ENCODE measurements around the gene C1orf198.

The C1orf198 gene

DNA sequence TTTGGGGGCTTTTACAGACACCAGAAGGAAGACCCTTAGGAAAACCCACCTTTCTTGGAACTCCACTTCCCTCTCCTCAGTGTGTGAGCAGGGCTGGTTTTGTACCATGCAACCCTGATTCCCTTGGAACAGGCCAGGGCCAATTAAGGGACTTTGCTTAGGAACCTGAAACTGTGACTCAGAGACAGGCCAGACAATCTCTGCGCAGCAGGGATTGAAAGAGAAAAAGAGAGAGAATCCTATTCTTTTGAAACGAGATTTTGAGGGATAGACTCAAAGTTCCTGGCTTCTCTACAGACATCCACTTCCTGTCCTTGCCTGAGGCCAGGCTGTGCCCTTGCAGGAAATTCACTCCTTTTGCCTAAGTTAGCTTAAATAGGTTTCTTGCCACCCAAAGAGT, 23.1 kb upstream of the C1orf198 start:
- DNase-seq, result no peak

GRCh38 chr1:230884646-230885045, 16.3 kb upstream of the C1orf198 start:
- DNase-seq, result no peak

- no peak for DNase-seq
Observed at GRCh38 chr1:230883967-230884366, 15.6 kb upstream of the C1orf198 start.

DNA sequence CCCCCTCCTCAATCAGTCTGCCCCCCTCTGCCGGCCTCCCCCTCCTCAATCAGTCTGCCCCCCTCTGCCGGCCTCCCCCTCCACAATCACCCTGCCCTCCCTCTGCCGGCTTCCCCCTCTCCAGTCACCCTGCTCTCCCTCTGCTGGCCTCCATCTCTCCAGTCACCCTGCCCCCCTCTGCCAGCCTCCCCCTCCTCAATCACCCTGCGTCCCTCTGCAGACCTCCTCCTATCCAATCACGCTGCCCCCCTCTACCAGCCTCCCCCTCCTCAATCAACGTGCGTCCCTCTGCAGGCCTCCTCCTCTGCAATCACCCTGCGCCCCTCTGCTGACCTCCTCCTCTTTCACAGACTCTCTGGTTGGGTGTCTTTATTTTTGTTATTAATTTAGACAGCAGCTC, 11.5 kb upstream of the C1orf198 start:
- DNase-seq, result no peak

- no peak for DNase-seq
Observed at GRCh38 chr1:230878591-230878990, 10.3 kb upstream of the C1orf198 start.

- no peak for DNase-seq
Observed at GRCh38 chr1:230877924-230878590, 9.7 kb upstream of the C1orf198 start.

- no peak for DNase-seq
Observed at GRCh38 chr1:230877146-230877923, 9.0 kb upstream of the C1orf198 start.

DNA sequence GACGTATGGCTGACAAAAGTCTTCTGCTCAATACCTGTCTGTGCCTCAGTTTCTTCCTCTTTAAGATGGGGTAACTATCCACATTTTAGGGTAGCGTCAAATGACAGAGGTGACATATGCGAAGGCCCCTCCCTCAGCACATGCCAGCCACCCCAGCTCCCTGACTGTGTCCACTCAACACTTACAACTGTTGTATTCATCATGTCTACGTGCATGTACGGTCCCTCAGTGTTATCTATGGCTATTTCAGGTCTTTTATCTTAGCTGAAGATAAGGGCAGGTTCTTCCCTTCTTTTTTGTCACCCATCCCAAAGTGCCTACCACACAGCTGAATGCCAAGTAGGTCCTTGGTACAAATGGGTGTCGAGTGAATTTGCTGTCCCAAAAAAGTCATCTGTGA, 8.3 kb upstream of the C1orf198 start:
- DNase-seq, result no peak

DNA sequence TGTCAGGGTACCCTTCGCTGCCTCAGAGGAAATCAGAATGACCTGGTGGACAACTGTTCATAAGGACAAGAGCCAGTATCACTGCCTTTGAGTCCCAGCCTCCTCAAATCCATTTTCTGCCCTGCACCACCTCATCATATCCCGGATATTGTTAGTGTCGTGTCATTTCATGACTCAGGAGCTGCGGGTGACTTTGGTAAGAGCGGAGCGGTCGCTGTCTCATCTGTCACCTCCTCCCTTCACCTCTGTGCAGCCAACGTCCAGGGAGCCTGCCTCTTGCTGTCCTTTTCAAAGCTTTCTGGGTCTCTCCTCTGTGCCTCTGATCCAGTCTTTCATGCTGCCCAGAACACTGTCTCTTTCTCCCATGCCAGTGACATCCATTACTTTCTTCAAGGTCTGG, 7.0 kb upstream of the C1orf198 start:
- no peak for DNase-seq

DNA sequence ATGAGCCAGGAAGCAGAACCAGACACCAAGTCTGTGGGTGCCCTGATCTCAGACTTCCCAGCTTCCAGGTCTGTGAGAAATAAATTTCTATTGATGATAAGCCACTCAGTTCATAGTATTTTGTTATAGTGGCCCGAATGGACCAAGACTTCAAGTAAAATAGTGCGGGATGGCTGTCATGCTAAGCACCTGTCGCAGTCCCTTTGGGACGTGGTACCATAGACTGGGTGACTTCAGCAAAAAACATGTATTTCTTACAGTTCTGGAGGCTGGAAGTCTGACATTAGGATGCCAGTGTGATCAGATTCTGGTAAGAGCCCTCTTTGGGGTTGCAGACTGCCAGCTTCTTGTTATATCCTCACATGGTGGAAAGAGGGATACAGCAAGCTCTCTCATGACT, 2.6 kb upstream of the C1orf198 start:
- no peak for DNase-seq

DNA sequence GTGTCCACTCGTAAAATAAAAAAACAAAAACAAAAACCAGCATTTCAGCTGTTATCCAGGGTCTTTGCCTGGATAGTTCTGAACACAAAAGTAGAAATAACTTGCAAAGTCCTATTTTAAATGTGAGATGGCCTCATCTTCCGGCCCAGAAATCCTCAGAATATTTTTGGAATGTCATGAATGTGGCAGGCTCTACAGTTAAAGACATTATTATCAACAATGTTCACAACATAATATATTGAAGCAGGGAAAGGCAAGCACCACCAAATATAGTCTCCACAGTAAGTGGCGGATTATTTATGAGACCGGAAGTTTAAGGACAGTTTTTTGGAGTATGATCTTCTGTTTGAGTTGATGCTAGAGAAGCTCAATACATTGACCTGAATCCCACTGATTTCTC, 1.2 kb upstream of the C1orf198 start:
- DNase-seq, result no peak

DNA sequence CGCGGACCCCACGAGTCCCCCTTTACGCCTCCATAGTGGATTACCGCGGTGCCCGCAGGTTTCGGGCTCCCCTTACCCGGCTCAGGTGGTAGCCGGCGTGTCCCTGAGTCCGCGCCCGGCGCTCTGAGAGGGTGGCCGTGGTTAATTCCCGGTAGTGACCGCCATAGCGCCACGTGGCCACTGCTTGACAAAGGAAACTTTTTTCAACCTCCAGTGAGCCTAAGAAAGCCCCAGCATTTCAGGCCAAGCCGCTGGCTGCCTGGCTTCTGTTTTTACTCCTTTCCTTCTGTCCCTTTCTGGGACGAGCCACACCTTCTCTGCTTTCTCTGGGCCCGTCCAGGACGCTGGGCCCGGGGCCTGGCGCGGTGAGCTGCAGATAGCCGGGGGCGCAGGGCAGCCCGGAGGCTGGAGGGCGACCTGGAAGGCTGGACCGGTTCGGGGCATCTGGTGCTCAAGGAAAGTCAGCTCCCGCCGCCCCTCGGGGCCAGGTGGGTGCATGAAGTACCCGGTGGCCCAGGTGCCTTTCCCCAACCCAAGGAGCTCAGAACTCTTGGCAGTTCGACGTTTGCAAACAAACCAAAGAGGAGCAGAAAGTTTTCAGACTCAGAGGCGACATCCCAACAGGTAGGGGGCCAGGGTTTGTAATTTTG, 540 bp upstream of the C1orf198 start:
- DNase-seq, result no peak

DNA sequence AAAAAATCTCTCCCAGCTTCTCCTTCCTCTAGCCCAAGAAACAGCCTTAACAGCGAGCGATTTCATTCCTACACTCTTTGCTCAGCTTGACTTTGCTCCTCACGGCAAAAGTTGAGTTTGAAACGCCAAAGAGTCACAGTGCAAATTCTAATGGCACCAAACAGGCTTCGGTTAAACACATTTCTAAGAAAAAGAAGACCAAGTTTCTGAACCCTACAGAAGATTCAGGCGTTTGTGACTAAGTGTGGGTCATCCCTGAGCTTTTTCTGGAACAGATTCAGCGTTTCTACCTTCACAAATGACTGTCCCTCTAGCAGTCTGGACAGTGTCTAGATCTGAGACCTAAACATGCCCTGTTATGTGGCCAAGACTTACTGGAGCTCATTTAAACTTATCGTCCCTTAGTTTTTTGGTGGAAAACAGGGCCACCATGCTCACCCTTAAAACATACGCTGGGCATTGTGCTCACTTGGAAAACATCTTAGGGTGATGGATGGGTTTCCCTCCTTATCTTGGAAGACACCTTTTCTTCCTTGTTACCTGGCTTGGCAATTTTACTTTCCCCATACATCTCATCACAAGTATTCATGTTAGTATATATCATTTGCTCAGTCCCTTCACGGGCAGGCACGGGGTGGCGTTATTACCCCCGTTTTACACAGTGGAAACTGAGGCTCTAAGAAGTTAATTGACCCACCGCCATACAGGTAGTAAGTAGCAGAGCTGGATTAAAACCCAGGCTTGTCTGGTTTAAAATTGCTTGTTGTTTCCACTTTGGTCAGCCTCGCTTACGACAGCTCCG, 1.0 kb downstream of the C1orf198 start:
- no peak for DNase-seq

GRCh38 chr1:230866171-230867070, 1.9 kb downstream of the C1orf198 start:
- no peak for DNase-seq

DNA sequence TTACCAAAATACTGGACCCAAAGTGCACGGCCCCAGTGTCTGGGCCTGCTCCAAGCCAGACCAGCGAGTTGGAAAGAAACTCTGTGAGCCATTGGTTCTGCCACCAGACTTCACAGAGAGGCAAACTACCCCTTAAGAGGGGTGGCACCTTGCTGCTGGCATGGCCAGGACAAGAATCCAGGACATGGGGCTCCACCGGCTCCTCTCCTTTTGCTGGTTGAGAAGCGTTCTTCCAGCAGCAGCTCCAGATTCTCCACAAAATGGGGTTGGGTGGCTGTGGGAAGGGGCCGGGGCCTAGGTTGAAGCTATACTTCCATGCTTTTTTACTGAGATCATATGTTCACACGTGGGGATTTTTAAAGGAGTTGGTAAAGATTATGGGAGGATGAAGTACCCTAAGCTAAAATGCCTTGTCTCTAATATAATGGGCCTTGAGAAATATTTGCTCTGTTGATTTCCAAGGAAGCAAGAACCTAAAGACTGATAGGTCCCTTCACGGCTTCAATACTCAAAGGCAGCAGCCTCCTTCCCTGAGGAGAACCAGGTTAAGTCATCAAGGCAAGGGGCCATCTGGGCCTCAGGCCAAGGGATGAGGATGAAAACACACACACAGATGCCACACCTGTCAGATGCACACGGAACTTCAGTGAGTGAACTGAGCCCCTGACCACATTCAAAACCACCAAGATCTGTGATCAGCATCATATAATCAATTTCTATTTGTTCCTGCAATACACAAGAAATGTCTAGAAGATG, 3.1 kb downstream of the C1orf198 start:
- DNase-seq, result no peak

GRCh38 chr1:230864441-230864840, 3.9 kb downstream of the C1orf198 start:
- DNase-seq, result no peak

DNA sequence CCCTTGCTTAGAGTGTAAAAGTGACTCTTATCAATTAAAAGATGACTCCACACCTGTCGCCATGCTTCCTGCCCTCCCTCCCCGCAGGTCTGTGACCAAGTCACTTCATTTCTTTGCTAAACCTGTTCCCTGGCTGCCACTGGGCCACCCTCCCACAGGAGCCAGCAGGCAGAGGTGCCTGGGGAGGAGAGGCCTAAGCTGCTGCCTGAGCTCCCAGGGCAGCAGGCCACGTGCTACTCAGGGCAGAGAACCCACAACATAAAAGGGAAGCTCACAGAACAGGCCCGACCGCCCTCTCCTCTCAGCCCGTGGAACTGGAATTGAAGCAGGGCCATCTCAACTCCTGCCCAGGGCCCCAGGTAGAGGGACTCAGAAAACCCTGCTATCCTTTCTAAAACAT, 4.9 kb downstream of the C1orf198 start:
- DNase-seq, result no peak

- DNase-seq, result no peak
Observed at GRCh38 chr1:230861970-230862595, 6.2 kb downstream of the C1orf198 start.

GRCh38 chr1:230861489-230861888, 6.8 kb downstream of the C1orf198 start:
- DNase-seq, result no peak

DNA sequence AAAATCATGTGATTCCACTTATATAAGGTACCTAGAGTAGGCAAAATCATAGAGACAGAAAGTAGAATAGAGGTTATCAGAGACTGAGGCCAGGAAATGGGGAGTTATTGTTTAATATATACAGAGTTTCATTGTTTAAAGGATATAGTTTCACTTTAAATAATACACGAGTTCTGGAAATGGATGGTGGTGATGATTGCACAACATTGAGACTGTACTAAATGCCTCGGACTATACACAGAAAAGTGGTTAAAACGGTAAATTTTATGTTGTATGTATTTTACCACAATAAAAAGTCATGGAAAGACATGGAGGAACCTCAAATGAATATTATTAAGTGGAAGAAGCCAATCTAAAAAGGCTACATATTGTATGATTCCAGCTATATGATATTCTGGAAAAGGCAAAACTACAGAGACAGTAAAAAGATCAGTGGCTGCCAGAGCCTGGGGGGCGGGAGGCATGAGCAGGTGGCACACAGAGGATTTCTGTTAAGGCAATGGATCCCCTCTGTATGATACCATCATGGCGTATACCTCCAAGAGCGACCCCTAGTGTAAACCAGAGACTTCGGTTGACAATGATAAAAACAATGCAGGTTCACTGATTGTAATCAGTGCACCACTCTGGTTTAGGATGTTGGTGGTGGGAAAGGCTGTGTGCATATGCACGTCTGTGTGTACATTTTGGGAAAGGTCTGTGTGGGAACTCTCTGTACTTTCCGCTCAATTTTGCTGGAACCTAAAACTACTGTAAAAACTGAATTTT, 7.5 kb downstream of the C1orf198 start:
- no peak for DNase-seq

All from CD4-positive, alpha-beta T cell treated with Interleukin-1 beta for 1 hour (primary cell).